Mucosa of descending colon (tissue), 3 donors: ENCODE results near the gene MAMDC4. TPM values are rescaled to one million over a fixed set of nuclear protein-coding genes. Genes with fewer than 3 reads are reported as not detected.
"Not testable (repeated sequence)": the region's sequence is repeated elsewhere in the genome, so short reads cannot be mapped to it uniquely, and the experiment has no call there.

Experiments
- ATAC-seq: fragments of 200-7000 bp; cut with Tn5 transposase; one replicate; pipeline ENCODE4 v1.9.1; 2020; ENCODE audit warnings: mild to moderate bottlenecking, moderate library complexity
- DNase-seq, 3 donors: peaks; one replicate each; pipeline ENCODE4 v3.0.0-alpha.2; 2020
- H3K36me3 ChIP-seq: fragments of 200-600 bp; one replicate; pipeline ENCODE4 v1.8.0; 2021; ENCODE audit warnings: low read depth, mild to moderate bottlenecking
- H3K4me1 ChIP-seq: fragments of 200-600 bp; one replicate; pipeline ENCODE4 v1.8.0; 2021; ENCODE audit warnings: low read depth, mild to moderate bottlenecking
- H3K4me3 ChIP-seq: fragments of 200-600 bp; one replicate; pipeline ENCODE4 v1.8.0; 2021; ENCODE audit warnings: mild to moderate bottlenecking
- H3K9me3 ChIP-seq: fragments of 200-600 bp; one replicate; pipeline ENCODE4 v1.8.0; 2021; ENCODE audit warnings: mild to moderate bottlenecking
- intact Hi-C, 2 donors: fragments of 100-400 bp; cut with DNase I in 1 of 2; cut with micrococcal nuclease in 1 of 2; formaldehyde crosslinking; loops; one replicate each; pipeline versions ENCODE4 v1.11.0 to v1.11.1; 2022; cut with DNase I, micrococcal nuclease
- total RNA-seq, 3 donors: library from RNA; stranded (reverse); fragmentation: NEBNext Ultra II Directional in 2 of 3; extraction: Animal tissue kit (Norgen Biotek cat#: 25700) in 2 of 3; gene quantifications; one replicate each; pipeline versions ENCODE4 v1.2.1 to v1.2.4, GENCODE V29; 2021 to 2023
- TF ChIP-seq, protein P1 (sequence below): fragments of 200-600 bp; IDR thresholded peaks from one replicate; pipeline ENCODE4 v1.8.0; 2022; ENCODE audit warnings: antibody characterized with exemption, mild to moderate bottlenecking
- donor health status: DM: no; HTN: no; CAD: no; lungs with moderate emphysema.
- donor health status: DM: no; HTN: no; CAD: no.
- donor health status: DM: no; HTN: yes; CAD: no.

Gene MAMDC4
- total RNA-seq, 3 donors from 2014 or later: 15.4 to 43.8 (median 18.5) TPM

GRCh38 chr9:136842380-136842948, 9.7 kb upstream of the MAMDC4 start, which contains the start of gene AJM1:
AJM1 (plus strand) TSS chr9:136842478; CDS start chr9:136844415, 1,937 bp downstream.
- intact Hi-C loops, H3K36me3 ChIP-seq, H3K4me3 ChIP-seq, H3K9me3 ChIP-seq: not testable (repeated sequence)
- peak; percentile 83 to 89 (median 85) for DNase-seq
- H3K4me1 ChIP-seq: peaks cover 47% of the 10 kb centered on the region
- peak; percentile 67 for ATAC-seq
- TF ChIP-seq, protein P1, sequence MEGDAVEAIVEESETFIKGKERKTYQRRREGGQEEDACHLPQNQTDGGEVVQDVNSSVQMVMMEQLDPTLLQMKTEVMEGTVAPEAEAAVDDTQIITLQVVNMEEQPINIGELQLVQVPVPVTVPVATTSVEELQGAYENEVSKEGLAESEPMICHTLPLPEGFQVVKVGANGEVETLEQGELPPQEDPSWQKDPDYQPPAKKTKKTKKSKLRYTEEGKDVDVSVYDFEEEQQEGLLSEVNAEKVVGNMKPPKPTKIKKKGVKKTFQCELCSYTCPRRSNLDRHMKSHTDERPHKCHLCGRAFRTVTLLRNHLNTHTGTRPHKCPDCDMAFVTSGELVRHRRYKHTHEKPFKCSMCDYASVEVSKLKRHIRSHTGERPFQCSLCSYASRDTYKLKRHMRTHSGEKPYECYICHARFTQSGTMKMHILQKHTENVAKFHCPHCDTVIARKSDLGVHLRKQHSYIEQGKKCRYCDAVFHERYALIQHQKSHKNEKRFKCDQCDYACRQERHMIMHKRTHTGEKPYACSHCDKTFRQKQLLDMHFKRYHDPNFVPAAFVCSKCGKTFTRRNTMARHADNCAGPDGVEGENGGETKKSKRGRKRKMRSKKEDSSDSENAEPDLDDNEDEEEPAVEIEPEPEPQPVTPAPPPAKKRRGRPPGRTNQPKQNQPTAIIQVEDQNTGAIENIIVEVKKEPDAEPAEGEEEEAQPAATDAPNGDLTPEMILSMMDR: peak; percentile 90

- DNase-seq: peak in 1 of 3 donors; percentile 48
- H3K4me1 ChIP-seq: peaks cover 47% of the 10 kb centered on the region
- ATAC-seq, H3K4me3 ChIP-seq, H3K36me3 ChIP-seq, intact Hi-C loops, H3K9me3 ChIP-seq: not testable (repeated sequence)
These were observed 8.9 kb upstream of the MAMDC4 start for GRCh38 chr9:136843159-136843800.

GRCh38 chr9:136843801-136844740, 8.1 kb upstream of the MAMDC4 start:
- peak in 2 of 3 donors; percentile 75 to 77 for DNase-seq
- H3K9me3 ChIP-seq, H3K36me3 ChIP-seq, intact Hi-C loops, H3K4me3 ChIP-seq, ATAC-seq: not testable (repeated sequence)
- peaks cover 47% of the 10 kb centered on the region for H3K4me1 ChIP-seq
- TF ChIP-seq, protein P1: peak; percentile 66

DNA sequence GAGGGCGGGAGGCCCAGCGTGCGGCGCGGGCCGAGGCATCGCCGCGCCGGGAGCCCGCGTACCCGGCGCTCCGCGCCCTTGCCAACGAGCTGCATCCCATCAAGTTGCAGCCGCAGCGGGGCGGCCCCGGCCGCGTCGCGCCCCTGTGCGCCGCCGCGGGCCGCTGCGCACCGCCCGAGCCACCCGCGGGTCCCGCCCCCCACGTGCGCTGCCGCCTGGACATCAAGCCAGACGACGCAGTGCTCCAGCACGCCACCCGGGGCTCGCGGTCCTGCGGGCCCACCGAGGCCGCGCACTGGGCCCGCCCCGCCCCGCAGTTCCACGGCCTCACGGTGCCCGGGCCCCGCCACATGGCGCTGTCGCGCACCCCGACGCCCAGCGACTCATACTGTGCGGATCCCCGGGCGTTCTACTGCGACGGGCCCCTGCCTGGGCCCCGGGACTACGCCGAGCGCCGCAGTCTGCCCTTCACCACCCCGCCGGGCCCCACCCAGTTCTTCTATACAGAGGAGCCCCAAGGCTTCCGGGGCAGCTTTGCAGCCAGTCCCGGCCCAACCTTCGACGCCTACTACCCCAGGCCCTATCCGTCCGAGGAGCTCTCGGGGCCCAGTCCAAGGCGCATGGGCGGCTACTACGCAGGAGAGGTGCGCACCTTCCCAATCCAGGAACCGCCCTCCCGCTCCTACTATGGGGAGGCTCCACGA, 7.2 kb upstream of the MAMDC4 start:
- TF ChIP-seq, protein P1: no peak
- no peak overlapping the region for H3K4me3 ChIP-seq
- DNase-seq: peak in 1 of 3 donors; percentile 44
- H3K4me1 ChIP-seq: peaks cover 49% of the 10 kb centered on the region
- no peak for ATAC-seq
- H3K36me3 ChIP-seq: no peaks in the 10 kb centered on the region
- no peaks in the 10 kb centered on the region for H3K9me3 ChIP-seq
- intact Hi-C loops: no loop called here

DNA sequence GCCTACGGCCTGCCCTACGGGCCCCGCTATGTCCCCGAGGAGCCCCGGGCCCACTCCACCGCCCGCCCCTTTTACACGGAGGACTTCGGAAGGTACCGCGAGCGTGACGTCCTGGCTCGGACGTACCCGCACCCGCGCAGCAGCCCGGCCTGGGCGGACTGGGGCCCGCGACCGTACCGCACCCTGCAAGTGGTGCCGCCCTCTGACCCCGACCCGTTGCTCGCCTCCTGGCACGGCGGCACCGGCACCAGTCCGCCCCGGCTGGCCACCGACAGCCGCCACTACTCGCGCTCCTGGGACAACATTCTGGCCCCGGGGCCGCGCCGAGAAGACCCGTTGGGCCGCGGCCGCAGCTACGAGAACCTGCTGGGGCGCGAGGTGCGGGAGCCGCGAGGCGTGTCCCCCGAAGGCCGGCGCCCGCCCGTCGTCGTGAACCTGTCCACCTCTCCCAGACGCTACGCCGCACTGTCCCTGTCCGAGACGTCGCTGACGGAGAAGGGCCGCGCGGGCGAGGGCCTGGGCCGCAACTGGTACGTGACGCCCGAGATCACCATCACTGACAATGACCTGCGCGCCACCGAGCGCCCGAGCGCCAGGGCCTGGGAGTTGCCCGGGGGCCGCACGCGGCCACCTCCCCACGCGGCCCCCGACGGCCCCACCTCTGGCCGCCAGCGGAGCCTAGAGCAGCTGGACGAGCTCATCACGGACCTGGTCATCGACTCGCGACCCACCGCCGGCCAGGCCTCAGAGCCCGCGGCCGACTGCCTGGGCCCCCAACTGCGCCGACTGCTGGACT, 6.5 kb upstream of the MAMDC4 start:
- Histone ChIP-seq H3K9me3 (no peaks in the 10 kb centered on the region), H3K4me1 (peaks cover 46% of the 10 kb centered on the region), H3K4me3 (no peak overlapping the region), H3K36me3 (no peaks in the 10 kb centered on the region)
- intact Hi-C loops: no loop called here
- TF ChIP-seq, protein P1: no peak
- ATAC-seq: no peak
- DNase-seq: peak in 1 of 3 donors; percentile 41
